HepG2 (cell line): Measurements from ENCODE around the gene VAC14. TPM values are rescaled to one million over a fixed set of nuclear protein-coding genes. Genes with fewer than 3 reads are reported as not detected.
A peak's percentile ranks its signal among the peaks of the same experiment; 100 is the strongest.

Source experiments
- CEBPB ChIP-seq: IDR thresholded peaks from 2 replicates; pipeline ENCODE4 v1.6.1; 2011; ENCODE audit warnings: low read depth, low read length, improper control_type of control experiment, borderline replicate concordance
- CENPBD1 ChIP-seq: sonication (generic); formaldehyde crosslinking; IDR thresholded peaks from 2 replicates; pipeline ENCODE4 v1.8.0; 2022; ENCODE audit warnings: missing genetic modification reagents, low read depth, mild to moderate bottlenecking, borderline replicate concordance
- CENPT ChIP-seq: sonication (generic); formaldehyde crosslinking; IDR thresholded peaks from 2 replicates; pipeline ENCODE4 v1.8.0; 2022; ENCODE audit warnings: low read depth, mild to moderate bottlenecking, moderate library complexity, missing genetic modification reagents
- IKZF1 ChIP-seq: fragments of 450-650 bp; IDR thresholded peaks from 2 replicates; pipeline ENCODE4 v1.7.1; 2016
- KLF16 ChIP-seq, 2 experiments: sonication (generic) in 1 of 2; formaldehyde crosslinking in 1 of 2; IDR thresholded peaks; 2 replicates each; pipeline versions ENCODE4 v1.6.1 to v1.8.0; 2016 to 2023; ENCODE audit warnings: missing genetic modification reagents in 2 of 2, missing compliant biosample characterization in 1 of 2
- LBX2 ChIP-seq: sonication (generic); formaldehyde crosslinking; IDR thresholded peaks from 2 replicates; pipeline ENCODE4 v1.5.0; 2020; ENCODE audit warnings: missing genetic modification reagents, mild to moderate bottlenecking, borderline replicate concordance
- MXD4 ChIP-seq: IDR thresholded peaks from 2 replicates; pipeline ENCODE4 v1.6.1; 2016; ENCODE audit warnings: mild to moderate bottlenecking, missing biosample characterization, missing genetic modification reagents
- NAIF1 ChIP-seq: sonication (generic); formaldehyde crosslinking; IDR thresholded peaks from 2 replicates; pipeline ENCODE4 v1.5.0; 2020; ENCODE audit warnings: mild to moderate bottlenecking, missing genetic modification reagents, borderline replicate concordance
- PAWR ChIP-seq: sonication (generic); formaldehyde crosslinking; IDR thresholded peaks from 2 replicates; pipeline ENCODE4 v1.4.0; 2020; ENCODE audit warnings: missing genetic modification reagents, mild to moderate bottlenecking, borderline replicate concordance
- SSRP1 ChIP-seq: IDR thresholded peaks from 2 replicates; pipeline ENCODE4 v1.6.1; 2016; ENCODE audit warnings: control low read depth
- ZBTB34 ChIP-seq: sonication (generic); formaldehyde crosslinking; IDR thresholded peaks from 2 replicates; pipeline ENCODE4 v1.8.0; 2022; ENCODE audit warnings: mild to moderate bottlenecking, missing genetic modification reagents
- ZFP1 ChIP-seq: IDR thresholded peaks from 2 replicates; pipeline ENCODE4 v1.6.1; 2016
- ZFP36 ChIP-seq: fragments of 150-350 bp; IDR thresholded peaks from 2 replicates; pipeline ENCODE4 v1.6.1; 2018; ENCODE audit warnings: borderline replicate concordance, low read length, low read depth; ENCODE audit not compliant: partially characterized antibody
- ZNF207 ChIP-seq: fragments of 450-650 bp; IDR thresholded peaks from 2 replicates; pipeline ENCODE4 v1.6.1; 2016; ENCODE audit warnings: antibody characterized with exemption, borderline replicate concordance
- ZNF576 ChIP-seq: sonication (generic); formaldehyde crosslinking; IDR thresholded peaks from 2 replicates; pipeline ENCODE4 v1.4.0; 2020; ENCODE audit warnings: mild to moderate bottlenecking, missing genetic modification reagents
- ZNF605 ChIP-seq: sonication (generic); formaldehyde crosslinking; IDR thresholded peaks from 2 replicates; pipeline ENCODE4 v1.8.0; 2022; ENCODE audit warnings: mild to moderate bottlenecking, missing genetic modification reagents
- ZNF672 ChIP-seq: sonication (generic); formaldehyde crosslinking; IDR thresholded peaks from 2 replicates; pipeline ENCODE4 v1.8.1; 2022; ENCODE audit warnings: missing genetic modification reagents
- polyA plus RNA-seq, 8 experiments: library from polyadenylated mRNA; depleted of rRNA in 3 of 8; stranded (reverse) in 7 of 8; unstranded in 1 of 8; fragments of >200 nt; fragmentation: Illumina TruSeq in 4 of 8; extraction: Trizol in 4 of 8; gene quantifications; 2 replicates each; pipeline versions ENCODE4 v1.2.1 to v1.2.3, GENCODE V29; 2011 to 2016; ENCODE audit warnings: low read depth in 4 of 8, missing spikeins in 1 of 8, mixed read lengths in 1 of 8; ENCODE audit not compliant: insufficient read depth in 1 of 8
- total RNA-seq, 5 experiments: library from RNA; depleted of rRNA; stranded (reverse); fragments of >200 nt; fragmentation: Illumina TruSeq; extraction: Trizol; gene quantifications; 2 replicates each; pipeline ENCODE4 v1.2.3, GENCODE V29; 2016; ENCODE audit warnings: low read depth in 1 of 5
- TF ChIP-seq, protein P1 (sequence below): sonication (generic); formaldehyde crosslinking; IDR thresholded peaks from 2 replicates; pipeline ENCODE4 v1.4.0; 2020; ENCODE audit warnings: missing genetic modification reagents, borderline replicate concordance
- TF ChIP-seq, protein P2 (sequence below): sonication (generic); formaldehyde crosslinking; IDR thresholded peaks from 2 replicates; pipeline ENCODE4 v1.4.0; 2020; ENCODE audit warnings: missing genetic modification reagents

VAC14 gene
- total and polyA plus RNA-seq, 2 of the 13 experiments (the other 11 are each of a cell fraction or from before 2014, with no cell fraction given): 23.5 to 24.6 TPM

GRCh38 chr16:70746040-70746707, 54.8 kb downstream of the VAC14 start (continued):
- TF ChIP-seq ZBTB34 (CRISPR knock-in tag): peak; percentile 66; the same call in 1 of the 2 replicates
- 0 out of 2 replicates have a peak, but pooled peaks have one; percentile 48 for TF ChIP-seq LBX2 (CRISPR knock-in tag)
- TF ChIP-seq, protein P1, sequence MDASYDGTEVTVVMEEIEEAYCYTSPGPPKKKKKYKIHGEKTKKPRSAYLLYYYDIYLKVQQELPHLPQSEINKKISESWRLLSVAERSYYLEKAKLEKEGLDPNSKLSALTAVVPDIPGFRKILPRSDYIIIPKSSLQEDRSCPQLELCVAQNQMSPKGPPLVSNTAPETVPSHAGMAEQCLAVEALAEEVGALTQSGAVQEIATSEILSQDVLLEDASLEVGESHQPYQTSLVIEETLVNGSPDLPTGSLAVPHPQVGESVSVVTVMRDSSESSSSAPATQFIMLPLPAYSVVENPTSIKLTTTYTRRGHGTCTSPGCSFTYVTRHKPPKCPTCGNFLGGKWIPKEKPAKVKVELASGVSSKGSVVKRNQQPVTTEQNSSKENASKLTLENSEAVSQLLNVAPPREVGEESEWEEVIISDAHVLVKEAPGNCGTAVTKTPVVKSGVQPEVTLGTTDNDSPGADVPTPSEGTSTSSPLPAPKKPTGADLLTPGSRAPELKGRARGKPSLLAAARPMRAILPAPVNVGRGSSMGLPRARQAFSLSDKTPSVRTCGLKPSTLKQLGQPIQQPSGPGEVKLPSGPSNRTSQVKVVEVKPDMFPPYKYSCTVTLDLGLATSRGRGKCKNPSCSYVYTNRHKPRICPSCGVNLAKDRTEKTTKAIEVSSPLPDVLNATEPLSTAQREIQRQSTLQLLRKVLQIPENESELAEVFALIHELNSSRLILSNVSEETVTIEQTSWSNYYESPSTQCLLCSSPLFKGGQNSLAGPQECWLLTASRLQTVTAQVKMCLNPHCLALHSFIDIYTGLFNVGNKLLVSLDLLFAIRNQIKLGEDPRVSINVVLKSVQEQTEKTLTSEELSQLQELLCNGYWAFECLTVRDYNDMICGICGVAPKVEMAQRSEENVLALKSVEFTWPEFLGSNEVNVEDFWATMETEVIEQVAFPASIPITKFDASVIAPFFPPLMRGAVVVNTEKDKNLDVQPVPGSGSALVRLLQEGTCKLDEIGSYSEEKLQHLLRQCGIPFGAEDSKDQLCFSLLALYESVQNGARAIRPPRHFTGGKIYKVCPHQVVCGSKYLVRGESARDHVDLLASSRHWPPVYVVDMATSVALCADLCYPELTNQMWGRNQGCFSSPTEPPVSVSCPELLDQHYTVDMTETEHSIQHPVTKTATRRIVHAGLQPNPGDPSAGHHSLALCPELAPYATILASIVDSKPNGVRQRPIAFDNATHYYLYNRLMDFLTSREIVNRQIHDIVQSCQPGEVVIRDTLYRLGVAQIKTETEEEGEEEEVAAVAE (CRISPR knock-in tag): 0 out of 2 replicates have a peak, but pooled peaks have one; percentile 37
- TF ChIP-seq ZNF672 (CRISPR knock-in tag): no peak
- no peak for TF ChIP-seq NAIF1 (CRISPR knock-in tag)
- peak; percentile 11; the same call in 1 of the 2 replicates for TF ChIP-seq CEBPB
- peak; percentile 50; the same call in 1 of the 2 replicates for TF ChIP-seq CENPT (CRISPR knock-in tag)
- TF ChIP-seq ZFP36: no peak
- no peak for TF ChIP-seq ZFP1 (CRISPR knock-in tag)
- TF ChIP-seq, protein P2, sequence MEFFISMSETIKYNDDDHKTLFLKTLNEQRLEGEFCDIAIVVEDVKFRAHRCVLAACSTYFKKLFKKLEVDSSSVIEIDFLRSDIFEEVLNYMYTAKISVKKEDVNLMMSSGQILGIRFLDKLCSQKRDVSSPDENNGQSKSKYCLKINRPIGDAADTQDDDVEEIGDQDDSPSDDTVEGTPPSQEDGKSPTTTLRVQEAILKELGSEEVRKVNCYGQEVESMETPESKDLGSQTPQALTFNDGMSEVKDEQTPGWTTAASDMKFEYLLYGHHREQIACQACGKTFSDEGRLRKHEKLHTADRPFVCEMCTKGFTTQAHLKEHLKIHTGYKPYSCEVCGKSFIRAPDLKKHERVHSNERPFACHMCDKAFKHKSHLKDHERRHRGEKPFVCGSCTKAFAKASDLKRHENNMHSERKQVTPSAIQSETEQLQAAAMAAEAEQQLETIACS (CRISPR knock-in tag): no peak
- peak; percentile 94 for TF ChIP-seq SSRP1 (CRISPR knock-in tag)
- no peak for TF ChIP-seq IKZF1
- peak; percentile 97 for TF ChIP-seq ZNF605
- peak; percentile 90; the same call in 1 of the 2 replicates for TF ChIP-seq ZNF576 (CRISPR knock-in tag)
- TF ChIP-seq ZNF207: no peak
- TF ChIP-seq MXD4 (CRISPR knock-in tag): peak; percentile 32; the same call in 1 of the 2 replicates
- TF ChIP-seq KLF16 (CRISPR knock-in tag; IDR thresholded peaks at IDR 0.05): no peak
- TF ChIP-seq PAWR (CRISPR knock-in tag): no peak
- TF ChIP-seq CENPBD1: no peak
